DLD1 (cell line): ENCODE data around the gene RAF1.
"Not testable (repeated sequence)": the region's sequence is repeated elsewhere in the genome, so short reads cannot be mapped to it uniquely, and the experiment has no call there.

Experiments used
- in situ Hi-C: cut with HindIII; loops from 2 replicates; pipeline ENCODE4 v1.10.0; 2017; ENCODE audit warnings: low sequenced_read_pairs

Gene RAF1

DNA sequence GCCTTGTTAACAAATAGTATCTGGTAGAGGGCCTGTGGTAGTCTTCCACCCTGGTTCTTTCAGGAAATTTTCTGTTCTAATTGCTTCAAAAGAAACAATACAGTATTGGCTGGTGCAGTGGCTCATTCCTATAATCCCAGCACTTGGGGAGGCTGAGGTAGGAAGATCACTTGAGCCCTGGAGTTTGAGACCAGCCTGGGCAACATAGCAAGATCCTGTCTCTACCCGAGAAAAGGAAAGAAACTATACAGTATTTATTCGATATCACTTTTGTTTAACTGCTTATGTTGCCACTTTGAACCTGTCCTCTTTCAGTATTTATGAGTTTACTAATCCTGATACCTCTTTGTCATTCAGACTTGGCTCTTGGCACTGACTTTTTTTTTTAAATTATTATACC lies 102.5 kb downstream of the RAF1 start:
- in situ Hi-C loops = no loop called here

- in situ Hi-C loops = no loop called here
These were observed 103.3 kb downstream of the RAF1 start for GRCh38 chr3:12560505-12561190.

DNA sequence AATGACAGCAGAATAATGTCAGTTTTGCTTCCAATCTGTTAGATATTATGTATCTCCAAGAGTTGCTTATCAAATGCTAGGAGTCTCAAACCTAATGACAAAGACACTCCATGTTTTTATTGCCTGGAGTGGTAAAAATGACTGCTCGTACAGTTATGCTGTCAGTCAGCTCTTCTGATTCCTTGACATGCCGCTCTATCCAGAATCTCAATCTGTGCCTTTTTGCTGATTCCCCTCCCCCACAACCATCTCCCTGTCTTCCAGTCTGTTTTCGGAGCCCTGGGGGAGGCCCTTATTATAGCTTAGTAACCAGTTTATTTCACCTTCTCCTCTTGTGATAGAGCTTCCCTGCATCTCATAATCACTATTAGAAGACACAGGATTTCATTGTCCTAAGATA lies 104.4 kb downstream of the RAF1 start:
- in situ Hi-C loops = no loop called here

DNA sequence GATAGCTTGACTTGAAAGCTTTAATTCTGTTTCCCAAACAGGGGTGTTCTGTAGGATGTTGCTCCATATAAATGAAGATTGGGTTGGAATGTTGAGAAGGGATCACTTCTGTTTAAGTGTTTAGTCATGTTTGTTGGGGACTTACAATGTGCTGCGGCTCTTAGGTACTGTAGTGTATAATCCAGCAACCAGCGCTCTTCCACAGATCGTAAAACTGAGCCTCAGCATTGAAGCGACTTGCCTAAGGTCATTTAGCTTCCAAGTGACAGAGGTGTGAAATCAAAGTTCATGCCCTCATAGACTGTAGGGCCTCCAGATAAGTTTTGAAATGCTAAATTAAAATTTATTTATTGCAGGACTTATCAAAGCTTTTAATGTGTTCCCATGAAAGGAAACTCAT lies 105.2 kb downstream of the RAF1 start:
- in situ Hi-C loops = no loop called here

DNA sequence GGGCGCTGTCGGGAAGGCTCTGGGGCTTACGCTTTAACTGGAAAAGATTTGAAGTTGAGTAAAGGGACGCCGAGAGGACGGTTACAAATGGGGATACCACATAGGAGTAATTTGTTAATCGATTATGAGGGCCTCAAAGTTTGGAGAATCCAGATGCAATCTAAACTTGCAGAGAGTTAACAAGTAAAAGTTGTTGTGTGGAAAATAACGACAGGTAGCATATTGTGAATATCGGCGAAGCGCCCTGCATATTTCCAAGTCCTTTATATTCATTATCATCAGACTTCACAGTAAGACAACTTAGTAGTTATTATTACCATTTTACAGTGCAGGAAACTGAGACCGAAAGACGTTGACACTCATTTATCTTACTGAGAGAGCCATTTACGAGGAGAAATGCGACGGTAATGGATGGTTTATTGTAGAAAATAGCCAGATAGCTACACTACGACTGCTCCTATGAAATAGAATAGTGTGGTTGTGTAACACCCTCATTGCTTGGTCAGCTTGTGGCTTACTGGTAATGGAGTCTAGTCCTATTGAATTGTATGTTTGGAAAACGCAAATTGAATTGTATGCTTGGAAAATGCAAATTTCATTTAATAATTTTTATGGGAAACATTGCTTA lies 106.3 kb downstream of the RAF1 start:
- in situ Hi-C loops = no loop called here

GRCh38 chr3:12556690-12557472 lies 107.0 kb downstream of the RAF1 start, which contains the start of gene MKRN2:
TSS of gene MKRN2 (plus strand) at chr3:12557087. CDS start at chr3:12557151, 64 bp downstream.
- in situ Hi-C loops = no loop called here

DNA sequence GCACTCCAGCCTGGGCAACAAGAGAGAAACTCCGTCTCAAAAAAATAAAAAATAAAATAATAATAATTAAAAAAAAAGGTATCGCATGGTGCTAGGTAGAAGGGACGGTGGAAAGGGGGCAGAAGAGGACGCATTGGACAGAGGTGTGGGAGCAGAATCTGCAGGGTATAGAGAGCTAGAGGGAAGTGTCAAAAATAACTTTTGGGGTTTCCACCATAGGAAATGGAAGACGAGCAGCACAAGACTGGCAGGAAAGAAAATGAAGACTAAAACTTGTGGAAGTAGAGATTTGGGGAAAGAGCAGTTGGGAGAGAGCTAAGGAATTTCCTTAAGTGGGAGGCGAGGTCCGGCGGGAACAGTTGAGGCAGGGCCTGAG lies 107.6 kb downstream of the RAF1 start:
- in situ Hi-C loops = no loop called here

DNA sequence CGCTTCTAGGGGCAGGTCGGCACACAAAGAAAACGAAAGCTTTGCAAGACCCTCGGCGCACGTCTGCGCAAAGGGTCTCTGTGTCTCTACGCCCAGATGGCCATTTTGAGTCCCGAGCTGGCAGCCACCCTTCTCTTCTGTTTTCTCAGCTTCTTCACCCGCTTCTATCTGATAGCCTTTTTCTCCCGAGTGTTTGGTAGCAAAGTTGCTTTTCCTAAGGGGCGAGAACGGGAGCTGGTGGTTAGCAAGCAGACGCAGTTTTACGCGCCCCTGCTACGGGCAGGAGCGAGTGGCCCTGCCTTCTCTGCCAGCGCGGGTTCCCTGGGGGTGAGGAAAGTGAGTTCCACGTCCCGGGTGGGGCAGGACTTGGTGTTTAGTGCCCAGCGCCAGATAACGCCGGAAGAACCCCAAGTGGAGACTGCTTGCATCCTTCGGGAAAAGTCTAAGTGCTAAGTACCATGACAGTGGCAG lies 110.0 kb downstream of the RAF1 start:
- in situ Hi-C loops = no loop called here

DNA sequence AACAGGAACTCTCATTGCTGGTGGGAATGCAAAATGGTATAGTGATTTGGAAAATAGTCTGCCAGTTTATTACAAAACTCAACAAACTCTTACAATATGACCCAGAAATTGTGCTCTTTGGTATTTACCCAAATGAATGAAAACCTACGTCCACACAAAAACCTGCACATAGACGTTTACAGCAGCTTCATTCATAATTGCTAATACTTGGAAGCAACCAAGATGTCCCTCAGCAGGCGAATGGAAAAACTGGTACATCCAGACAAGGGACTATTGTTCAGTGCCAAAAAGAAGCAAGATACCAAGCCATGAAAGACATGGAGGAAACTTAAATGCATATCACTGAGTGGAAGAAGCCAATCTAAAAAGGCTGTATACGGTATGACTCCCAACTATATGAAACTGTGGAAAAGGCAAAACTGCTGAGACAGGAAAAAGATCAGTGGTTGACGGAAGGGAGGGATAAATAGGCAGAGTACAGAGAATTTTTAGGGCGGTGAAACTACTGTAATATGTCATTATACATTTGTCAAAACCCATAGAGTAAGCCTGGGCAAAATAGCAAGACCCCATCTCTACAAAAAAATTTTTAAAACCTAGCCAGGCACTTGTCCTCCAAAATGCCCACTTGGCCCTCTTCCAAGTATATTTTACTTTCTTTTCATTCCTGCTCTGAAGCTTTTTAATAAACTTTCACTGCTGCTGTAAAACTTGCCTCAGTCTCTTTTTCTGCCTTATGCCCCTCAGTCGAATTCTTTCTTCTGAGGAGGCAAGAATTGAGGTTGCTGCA lies 113.8 kb downstream of the RAF1 start:
- in situ Hi-C loops = no loop called here

DNA sequence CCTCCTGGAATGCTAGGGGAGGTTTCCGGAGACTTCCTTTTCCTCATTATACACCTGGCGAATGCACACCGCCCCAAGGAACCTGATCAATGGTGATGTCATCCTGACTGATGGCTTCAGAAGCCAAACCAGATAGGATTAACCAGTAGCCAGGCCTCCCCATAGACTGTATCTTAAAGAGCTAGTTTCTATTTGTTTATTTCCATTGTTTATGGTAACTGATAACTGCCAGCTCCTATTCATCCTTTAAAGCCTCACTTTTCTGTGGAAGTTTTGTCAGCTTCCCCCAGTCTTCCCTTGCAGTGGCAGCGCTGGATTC lies 118.5 kb downstream of the RAF1 start, which contains the start of gene MKRN2OS:
Gene MKRN2OS, minus strand, starts transcription at position 27 of the 319 bp plus-strand sequence. CDS start 35 bp downstream, outside the sequence.
- in situ Hi-C loops = no loop called here

GRCh38 chr3:12544652-12545472 lies 119.1 kb downstream of the RAF1 start:
- in situ Hi-C loops = no loop called here

DNA sequence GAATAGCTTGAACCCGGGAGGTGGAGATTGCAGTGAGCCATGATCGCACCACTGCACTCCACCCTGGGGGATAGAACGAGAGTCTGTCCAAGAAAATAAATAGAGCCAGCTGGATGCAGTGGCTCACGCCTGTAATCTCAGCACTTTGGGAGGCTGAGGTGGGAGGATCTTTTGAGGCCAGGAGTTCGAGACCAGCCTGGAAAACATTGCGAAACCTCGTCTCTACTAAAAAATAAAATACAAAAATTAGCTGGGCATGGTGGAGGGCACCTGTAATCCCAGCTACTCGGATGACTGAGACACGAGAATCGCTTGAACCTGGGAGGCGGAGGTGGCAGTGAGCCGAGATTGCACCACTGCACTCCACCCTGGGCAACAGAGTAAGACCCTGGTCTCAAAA lies 120.4 kb downstream of the RAF1 start:
- in situ Hi-C loops = not testable (repeated sequence)

GRCh38 chr3:12541625-12542024 lies 122.3 kb downstream of the RAF1 start:
- in situ Hi-C loops = no loop called here

- in situ Hi-C loops = no loop called here
These were observed 127.5 kb downstream of the RAF1 start for GRCh38 chr3:12536423-12536822.
